Hematopoietic multipotent progenitor cell treated with erythropoietin and hydrocortisone succinate and interleukin-3 and kit ligand, for 6 days (in vitro differentiated cells): Measurements from ENCODE around the gene UCHL3.
"Not testable (repeated sequence)": the region's sequence is repeated elsewhere in the genome, so short reads cannot be mapped to it uniquely, and the experiment has no call there.

ENCODE experiments used
- DNase-seq: peaks from one replicate; pipeline ENCODE4 v3.0.0-alpha.2; 2015

Gene UCHL3

DNA sequence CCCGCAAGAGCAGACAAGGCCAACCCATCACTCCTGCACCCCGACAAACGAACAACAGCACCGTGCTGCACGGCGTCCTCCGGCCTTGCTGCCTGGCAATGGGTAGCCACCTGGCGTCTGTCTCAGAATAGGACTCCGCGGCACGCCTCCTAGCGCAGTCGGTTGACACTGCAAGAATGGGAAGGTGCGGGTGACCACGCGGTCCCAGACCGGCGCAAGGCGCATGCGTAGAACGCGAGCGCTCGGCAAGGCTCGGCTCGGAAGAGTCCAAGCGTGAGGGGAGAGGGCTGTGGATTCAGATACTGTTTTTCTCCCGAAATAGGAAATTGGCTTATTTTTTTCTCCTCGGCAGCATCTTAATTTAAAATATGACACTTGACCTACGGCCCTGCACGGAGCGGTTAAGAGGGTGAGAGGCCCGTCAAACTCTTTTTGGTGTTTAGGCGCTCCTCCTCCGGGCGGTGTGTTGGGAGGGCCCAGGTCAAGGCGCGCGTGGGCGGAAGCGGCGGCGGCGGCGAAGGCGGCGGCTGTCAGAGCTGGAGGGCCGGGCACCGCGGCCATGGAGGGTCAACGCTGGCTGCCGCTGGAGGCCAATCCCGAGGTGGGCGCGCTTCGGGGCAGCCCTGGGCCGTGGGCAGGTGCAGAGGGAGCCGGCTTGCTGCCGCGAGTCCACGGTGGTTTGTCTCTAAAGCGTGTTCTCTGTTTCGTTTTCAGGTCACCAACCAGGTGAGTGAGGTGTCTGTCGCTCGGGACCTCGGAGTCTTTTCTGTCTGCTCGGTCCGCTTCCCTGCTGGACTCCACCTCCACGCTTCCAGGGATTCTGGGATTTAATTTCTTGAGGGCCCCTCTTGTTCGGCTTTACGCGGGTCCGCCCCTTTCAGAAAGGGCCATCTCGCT is at the start of gene UCHL3:
TSS of gene UCHL3 (plus strand) at position 530 of the 897 bp plus-strand sequence. CDS start at position 560, 30 bp downstream.
- DNase-seq = peak; percentile 98

DNA sequence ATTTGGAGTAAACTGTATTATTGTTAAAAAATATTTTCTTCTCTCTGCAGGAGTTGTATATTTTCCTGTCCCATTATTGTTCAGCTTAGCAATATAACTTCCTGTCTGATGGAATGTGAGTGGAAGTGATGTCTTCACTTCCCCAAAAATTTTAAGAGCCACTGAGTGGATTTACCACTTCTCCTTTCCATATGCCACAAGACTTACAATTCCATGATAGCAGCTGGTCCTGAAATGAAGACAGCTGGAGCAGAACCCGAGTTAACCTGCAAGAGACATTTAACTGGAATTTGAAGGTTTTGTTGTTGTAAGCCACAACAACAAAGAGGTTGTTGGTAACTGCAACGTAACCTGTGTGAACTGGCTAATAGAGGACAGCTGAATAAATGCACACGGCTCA is 44.3 kb upstream of the UCHL3 start:
- no peak for DNase-seq

DNA sequence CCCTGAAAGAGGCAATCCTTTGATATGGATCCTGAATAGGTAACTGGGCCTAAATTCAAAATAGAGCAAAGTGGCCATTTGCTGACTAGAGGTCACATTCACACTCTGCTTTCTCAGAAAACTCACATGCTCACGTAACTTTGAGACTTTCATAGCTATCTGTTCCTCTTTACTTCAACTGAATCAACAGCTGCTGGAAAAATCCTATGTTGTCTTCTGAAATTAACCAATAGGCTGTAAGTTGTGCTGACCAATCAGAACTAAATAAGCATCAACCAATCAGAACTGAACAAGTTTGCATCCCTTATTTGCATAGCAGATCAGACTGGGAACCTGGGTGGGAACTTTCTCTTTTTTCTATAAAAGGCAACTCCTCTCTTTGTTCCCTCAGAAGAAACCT is 43.6 kb upstream of the UCHL3 start:
- DNase-seq = no peak

DNA sequence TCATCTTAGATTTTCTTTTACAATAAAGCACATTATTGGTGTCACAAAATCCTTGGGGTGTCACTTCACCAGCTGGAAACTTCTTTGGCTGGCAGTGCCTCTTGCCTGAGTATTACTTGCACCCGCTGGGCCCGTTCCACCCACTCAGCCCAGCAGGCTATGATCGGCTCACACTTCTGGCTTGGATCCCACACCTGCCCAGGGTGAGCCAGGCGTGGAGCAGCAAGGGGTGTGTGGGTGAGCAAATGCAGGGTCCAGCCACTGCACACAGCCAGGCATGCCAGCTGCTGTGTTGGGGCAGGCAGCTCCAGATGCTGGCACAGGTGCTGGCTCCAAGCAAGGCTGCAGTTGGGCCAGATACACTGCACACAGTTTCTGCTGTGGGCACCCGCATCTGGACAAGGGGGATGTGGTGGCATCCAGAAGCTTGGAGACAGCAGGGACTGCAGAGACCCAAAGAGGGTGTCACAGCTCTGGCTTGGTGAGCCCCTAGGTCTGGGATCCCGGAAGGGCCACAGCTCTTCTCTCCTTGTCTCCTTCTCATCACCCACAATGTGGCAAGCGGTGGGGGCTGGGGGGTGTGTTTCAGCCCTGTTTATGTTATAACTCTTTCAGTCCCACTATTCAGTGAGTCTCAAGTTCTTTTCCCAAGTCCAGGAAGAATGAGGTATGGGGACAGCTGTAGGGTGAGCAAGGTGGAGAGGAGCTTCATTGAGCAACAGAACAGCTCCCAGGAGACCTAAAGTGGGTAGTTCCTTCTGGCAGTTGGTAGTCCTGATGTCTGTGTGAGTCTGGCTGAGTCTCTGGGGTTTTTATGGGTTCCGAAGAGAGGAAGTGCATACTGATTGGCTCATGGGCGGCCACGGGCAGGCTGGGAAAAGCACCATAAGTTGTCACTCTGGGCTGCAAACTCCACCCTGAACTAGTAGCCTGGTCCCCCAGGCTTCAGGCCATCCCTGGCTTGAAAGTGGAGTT is 42.3 kb upstream of the UCHL3 start:
- DNase-seq = no peak

DNA sequence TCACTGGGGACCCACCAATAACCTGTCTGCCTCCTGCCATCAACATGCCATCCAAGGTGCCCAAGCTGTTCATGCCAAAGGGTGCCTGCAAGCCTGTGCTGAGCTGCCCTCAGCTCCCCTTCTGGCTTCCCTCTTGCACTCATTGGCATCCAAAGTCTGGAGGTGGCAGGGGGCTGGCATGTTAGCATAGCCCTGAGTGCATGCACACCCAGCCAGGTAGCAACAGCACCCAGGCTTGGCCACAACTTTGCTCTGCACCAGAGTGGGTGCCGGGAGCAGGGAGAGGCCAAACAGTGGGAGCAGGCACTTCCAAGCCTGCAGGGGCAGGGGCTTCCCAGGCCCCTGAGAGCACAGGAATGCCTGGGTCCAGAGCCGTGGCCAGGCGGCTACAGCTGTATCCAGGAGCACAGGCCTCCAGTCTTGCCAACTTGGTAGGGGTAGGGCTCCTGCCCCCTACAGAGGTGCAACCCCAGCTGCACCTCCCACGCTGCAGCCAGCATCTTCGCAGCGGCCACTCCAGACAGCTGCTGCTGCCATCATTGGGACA is 41.5 kb upstream of the UCHL3 start:
- no peak for DNase-seq

- no peak for DNase-seq
Measured at GRCh38 chr13:75511051-75511625, 38.5 kb upstream of the UCHL3 start.

DNA sequence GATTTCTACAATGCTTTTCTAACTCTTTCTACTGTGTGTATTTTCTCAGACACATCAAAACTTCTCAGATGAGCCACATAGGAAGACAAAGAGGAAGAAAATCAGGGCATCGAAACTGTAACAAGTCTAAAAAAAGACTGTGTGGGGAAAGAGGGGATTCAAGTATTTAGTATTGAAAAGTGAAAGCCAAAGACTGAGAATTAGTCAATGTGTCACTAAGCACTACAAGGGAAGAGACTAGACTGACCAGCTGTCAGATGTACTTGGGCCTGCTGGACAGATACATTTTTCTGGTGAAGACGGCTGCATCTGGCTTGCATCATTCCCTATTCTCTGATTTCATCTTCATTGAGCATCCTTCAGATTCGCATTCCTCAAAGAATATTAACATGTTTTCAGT is 37.3 kb upstream of the UCHL3 start:
- no peak for DNase-seq

GRCh38 chr13:75513271-75513670 is 36.3 kb upstream of the UCHL3 start:
- no peak for DNase-seq

DNA sequence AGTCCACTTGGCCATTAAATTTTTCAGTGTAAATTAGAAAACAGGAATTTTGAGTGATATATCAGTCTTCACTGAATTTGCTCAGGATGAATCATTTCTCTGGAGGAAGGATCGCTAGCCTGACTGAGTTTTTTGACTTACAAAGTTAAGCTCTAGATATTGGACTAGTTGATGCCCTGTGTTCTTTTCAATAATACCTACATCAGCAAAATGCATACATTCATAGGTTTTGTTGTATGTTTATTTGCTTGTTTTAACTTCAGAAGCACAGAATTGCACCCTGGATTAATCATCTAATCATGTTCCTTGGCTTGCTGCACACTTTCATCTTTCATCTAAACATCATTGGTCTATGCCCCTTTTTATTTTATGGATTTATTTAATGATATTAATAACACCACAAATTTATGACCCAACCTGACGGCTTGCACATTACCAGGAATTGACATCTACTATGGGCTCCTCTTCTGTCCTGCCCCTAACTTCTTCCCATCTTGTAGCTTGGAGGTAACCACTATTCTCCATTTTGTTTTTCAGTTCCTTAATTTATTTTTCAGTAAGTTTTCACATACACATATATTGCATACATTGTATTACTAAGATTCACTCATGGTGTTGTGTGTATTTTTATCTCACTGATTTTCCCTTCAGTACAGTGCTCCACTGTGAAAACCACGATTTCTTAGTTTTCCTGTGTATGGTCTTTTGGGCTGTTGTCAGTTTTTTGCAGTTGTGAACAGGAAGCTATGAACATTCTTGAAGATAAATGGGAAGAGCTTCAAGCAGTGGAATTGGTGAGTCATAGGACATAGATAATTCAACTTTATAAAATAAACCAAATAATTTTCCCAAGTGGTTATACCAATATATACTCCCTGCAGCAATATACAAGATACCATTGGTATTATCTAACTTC is 35.3 kb upstream of the UCHL3 start:
- DNase-seq = no peak

DNA sequence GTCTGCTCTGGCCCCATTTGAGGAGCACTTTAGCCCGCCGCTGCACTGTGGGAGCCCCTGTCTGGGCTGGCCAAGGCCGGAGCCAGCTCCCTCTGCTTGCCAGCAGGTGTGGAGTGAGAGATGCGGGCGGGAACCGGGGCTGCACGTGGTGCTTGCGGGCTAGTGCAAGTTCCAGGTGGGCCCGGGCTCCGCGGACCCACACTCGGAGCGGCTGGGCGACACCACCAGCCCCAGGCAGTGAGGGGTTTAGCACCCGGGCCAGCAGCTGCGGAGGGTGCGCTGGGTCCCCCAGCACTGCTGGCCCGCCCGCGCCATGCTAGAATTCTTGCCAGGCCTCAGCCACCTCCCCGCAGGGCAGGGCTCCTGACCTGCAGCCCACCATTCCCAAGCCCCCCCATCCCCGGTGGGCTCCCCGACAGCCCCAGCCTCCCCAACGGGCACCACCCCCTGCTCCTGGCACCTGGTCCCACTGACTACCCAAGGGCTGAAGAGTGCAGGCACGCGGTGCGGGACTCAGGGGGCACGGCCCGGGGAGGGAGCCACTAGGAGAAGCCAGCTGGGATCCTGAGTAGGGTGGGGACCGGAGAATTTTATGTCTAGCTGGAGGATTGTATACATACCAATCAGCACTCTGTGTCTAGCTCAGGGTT is 31.0 kb upstream of the UCHL3 start:
- no peak for DNase-seq

DNA sequence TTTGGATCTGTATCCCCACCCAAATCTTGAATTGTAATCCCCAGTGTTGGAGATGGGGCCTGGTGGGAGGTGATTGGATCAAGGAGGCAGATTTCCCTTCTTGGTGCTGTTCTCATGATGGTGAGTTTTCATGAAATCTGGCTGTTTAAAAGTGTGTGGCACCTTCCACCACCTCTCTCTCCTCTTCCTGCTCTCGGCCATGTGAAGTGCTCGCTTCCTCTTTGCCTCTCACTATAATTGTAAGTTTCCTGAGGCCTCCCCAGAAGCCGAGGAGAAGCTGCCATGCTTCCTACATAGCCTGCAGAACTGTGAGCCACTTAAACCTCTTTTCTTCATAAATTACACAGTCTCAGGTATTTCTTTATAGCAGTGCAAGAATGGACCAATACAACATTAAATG is 27.6 kb upstream of the UCHL3 start:
- no peak for DNase-seq

DNA sequence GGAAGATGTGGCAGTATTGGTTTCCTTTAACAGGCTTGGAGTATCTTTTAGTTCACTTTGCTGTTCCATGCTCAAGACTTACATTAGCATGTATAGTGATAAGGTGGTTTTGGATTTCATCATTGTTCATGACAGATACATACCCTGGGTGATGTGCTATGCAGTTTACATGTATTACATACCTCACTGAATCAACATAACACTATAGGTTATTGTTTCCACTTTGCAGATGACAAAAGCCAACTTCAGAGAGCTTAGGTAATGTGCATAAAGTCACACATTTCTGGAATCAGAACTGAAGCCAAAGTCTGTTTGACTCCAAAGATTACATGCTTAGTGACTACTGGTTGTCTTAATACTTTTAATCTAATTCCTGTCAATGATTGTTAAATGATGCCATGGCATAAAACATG is 19.0 kb upstream of the UCHL3 start:
- DNase-seq = peak; percentile 29

GRCh38 chr13:75533861-75534260 is 15.7 kb upstream of the UCHL3 start:
- no peak for DNase-seq

DNA sequence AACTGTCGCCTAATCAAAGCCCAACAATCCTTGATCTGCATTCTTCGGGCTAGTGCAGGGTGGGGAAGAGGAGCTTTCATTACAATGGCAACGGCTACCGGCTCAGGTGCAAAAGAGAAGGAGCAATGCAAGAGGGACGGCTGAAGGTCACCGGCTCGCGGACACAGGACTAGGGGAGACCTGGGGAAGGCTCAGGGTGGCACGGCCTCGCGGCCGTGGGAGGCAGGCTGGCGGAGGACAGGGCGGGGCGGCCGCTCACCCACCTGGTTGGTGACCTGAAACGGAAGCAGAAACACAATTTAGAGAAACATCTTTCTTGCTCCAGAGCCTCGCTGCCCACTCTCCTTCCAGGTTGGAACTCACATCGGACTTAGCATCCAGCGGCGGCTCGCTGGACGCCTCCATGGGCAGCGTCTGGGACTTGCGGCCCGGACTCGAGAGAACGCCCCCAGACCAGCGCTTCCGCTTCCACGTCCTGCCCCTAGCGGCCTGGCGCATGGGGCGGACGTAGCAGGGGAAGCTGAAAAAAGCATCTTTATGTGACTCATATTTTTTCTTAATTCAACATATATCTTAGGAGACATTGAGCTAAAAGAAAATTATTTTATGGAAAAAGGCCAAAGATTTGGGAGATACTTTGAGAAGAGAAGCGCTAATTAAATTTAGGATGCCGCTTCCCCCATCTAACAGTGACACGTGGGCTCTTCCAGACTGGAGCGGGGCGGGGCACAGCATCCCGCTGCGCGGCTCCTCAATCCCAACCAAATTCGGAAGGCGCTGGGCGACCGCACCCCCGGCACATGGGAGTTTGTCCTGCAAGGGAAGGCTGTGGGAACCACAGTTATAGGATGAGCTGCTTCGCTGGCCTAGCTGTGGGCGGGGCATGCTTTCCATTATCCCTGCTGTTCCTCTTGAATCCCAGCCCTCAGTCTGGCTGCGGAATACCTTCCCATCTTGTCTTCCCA is 11.9 kb upstream of the UCHL3 start, which contains the start of gene COMMD6:
TSS of gene COMMD6 (minus strand) at position 441 of the 965 bp plus-strand sequence. CDS start at position 405, 36 bp downstream.
- DNase-seq = peak; percentile 92

GRCh38 chr13:75541287-75541686 is 8.3 kb upstream of the UCHL3 start:
- peak; percentile 55 for DNase-seq

DNA sequence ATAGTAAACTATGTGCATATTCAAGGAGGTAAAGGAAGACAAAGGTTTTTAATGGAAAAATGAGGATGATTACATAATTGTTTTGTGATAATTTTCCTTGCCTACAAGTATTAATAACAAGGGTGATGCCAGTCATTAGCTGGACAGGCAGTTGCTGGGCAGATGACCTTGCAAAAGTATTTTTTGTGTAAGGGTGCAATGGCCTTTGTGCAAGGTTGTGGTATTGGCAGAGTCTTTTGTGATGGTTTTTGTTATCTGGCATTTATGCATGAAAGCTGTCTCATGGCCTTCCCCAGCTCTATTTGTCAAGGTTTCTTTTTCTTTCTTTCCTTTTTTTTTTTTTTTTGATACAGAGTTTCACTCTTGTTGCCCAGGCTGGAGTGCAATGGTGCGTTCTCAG is 7.6 kb upstream of the UCHL3 start:
- DNase-seq = no peak

DNA sequence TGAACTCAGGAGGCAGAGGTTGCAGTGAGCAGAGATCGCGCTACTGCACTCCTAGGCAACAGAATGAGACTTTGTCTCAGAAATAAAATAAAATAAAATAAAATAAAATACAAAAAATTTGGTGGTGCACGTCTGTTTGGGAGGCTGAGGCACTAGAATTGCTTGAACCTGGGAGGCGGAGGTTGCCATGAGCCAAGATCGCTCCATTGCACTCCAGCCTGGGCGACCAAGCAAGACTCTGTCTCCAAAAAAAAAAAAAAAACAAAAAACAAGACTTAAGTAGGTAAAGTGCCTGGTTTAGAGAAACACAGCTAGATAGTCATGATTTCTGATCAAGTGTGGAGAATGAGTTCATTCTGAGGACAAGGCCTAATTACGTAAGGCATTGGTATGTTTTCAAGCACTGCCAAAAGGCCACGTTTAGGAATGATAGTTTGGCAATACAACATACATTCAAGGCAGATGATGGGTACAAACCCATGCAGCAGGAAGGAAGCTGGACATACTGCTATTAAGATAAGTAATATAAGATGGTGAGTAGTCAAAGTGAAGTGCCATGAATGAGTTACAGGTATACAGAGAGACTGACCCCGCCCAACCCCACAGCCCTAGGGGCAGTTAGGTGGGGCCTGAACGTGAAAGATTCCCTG is 4.8 kb upstream of the UCHL3 start:
- no peak for DNase-seq

DNA sequence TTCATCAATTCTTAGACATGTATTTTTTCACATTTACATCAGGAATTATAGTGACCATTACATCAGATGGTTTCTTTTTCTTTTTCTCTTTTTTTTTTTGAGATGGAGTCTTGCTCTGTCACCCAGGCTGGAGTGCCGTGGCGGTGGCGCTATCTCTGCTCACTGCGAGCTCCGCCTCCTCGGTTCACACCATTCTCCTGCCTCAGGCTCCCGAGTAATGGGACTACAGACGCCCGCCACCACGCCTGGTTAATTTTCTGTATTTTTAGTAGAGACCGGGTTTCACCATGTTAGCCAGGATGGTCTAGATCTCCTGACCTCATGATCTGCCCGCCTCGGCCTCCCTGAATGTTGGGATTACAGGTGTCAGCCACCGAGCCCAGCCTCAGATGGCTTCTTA is 4.2 kb upstream of the UCHL3 start:
- DNase-seq = not testable (repeated sequence)

DNA sequence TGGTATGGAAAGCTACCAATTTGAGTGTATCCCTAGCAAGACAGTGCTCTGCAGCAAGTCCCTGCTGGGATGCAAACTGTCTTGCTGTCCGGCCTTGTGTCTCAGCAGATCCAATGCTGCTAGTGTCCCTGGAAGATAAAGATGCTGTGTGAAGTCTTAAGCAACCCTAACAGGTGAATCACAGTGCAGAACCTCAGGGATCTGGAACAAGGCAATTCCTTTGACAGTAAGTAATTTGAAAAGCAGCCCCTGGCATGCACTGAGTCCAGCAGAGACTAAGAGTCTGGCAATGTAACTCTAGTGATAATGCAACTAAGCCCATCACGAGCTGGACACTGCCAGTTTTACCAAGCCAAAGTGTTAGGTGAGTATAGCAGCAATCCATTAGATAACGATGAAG is 1.7 kb upstream of the UCHL3 start:
- DNase-seq = no peak
